PC-3 (cell line): ENCODE results near the gene MAP1B. TPM values are rescaled to one million over a fixed set of nuclear protein-coding genes. Genes with fewer than 3 reads are reported as not detected.

Source experiments
- ATAC-seq: fragments of 200-7000 bp; cut with Tn5 transposase; 2 replicates; pipeline ENCODE4 v1.9.1; 2020; ENCODE audit warnings: mild to moderate bottlenecking, moderate library complexity
- BruUV-seq: library from RNA; stranded (reverse); fragments of 400-500 nt; replicated peaks from 2 replicates; lab custom pipeline; 2021; lab: Mats Ljungman, UMichigan
- CTCF ChIA-PET: fragments of 300-600 bp; sonication (Branson Sonifier 250); formaldehyde crosslinking; loops from one replicate; lab custom pipeline; 2022; ENCODE audit warnings: antibody characterized with exemption; lab: Charles Lee
- POLR2A ChIA-PET: fragments of 300-600 bp; sonication (Branson Sonifier 250); formaldehyde crosslinking; loops from one replicate; lab custom pipeline; 2022; ENCODE audit warnings: antibody characterized with exemption; ENCODE audit not compliant: unreplicated experiment; lab: Charles Lee
- DNase-seq: peaks from one replicate; pipeline ENCODE4 v3.0.0-alpha.2; 2015
- H2AFZ ChIP-seq: fragments of 300-600 bp; sonication (generic); 2 replicates; pipeline ENCODE4 v1.6.0; 2016; ENCODE audit warnings: antibody characterized with exemption, low read length
- H3F3A ChIP-seq: fragments of 300-600 bp; sonication (generic); one replicate; pipeline ENCODE4 v1.6.0; 2017; ENCODE audit warnings: antibody characterized with exemption, low read length, control low read depth, mild to moderate bottlenecking; ENCODE audit not compliant: unreplicated experiment
- H3K27ac ChIP-seq: fragments of 300-600 bp; sonication (generic); 2 replicates; pipeline ENCODE4 v1.5.1; 2016; ENCODE audit warnings: mild to moderate bottlenecking, low read length
- H3K27me3 ChIP-seq: fragments of 300-600 bp; sonication (generic); 2 replicates; pipeline ENCODE4 v1.6.1; 2016; ENCODE audit warnings: low read length, mixed read lengths
- H3K36me3 ChIP-seq: fragments of 300-600 bp; sonication (generic); 2 replicates; pipeline ENCODE4 v1.6.1; 2016; ENCODE audit warnings: low read depth, mixed run types, low read length, mixed read lengths
- H3K4me1 ChIP-seq: fragments of 300-600 bp; sonication (generic); 2 replicates; pipeline ENCODE4 v1.5.1; 2016; ENCODE audit warnings: low read length; ENCODE audit not compliant: insufficient read depth
- H3K4me2 ChIP-seq: fragments of 300-600 bp; sonication (generic); 2 replicates; pipeline ENCODE4 v1.6.0; 2016; ENCODE audit warnings: low read length
- H3K4me3 ChIP-seq: fragments of 300-600 bp; sonication (generic); 2 replicates; pipeline ENCODE4 v1.5.1; 2016; ENCODE audit warnings: mild to moderate bottlenecking, low read length, mixed read lengths
- H3K79me2 ChIP-seq: fragments of 300-600 bp; sonication (generic); 2 replicates; pipeline ENCODE4 v1.6.1; 2017; ENCODE audit warnings: low read length, mixed read lengths
- H3K9ac ChIP-seq: fragments of 300-600 bp; sonication (generic); 2 replicates; pipeline ENCODE4 v1.6.0; 2016; ENCODE audit warnings: mild to moderate bottlenecking, low read length
- H3K9me2 ChIP-seq: fragments of 300-600 bp; sonication (generic); replicated peaks from 2 replicates; pipeline ENCODE4 v1.6.1; 2016; ENCODE audit warnings: mixed run types, low read length, mixed read lengths
- H3K9me3 ChIP-seq: fragments of 300-600 bp; sonication (generic); 2 replicates; pipeline ENCODE4 v1.6.1; 2016; ENCODE audit warnings: low read length, mixed read lengths
- H4K20me1 ChIP-seq: fragments of 300-600 bp; sonication (generic); 2 replicates; pipeline ENCODE4 v1.6.1; 2016; ENCODE audit warnings: low read length, mixed read lengths
- CTCF ChIP-seq: fragments of 300-600 bp; sonication (generic); conservative IDR thresholded peaks from 2 replicates; pipeline ENCODE4 v1.5.1; 2017; ENCODE audit warnings: antibody characterized with exemption, low read depth, mild to moderate bottlenecking, low read length
- EZH2 ChIP-seq: fragments of 300-600 bp; sonication (generic); IDR thresholded peaks from one replicate; pipeline ENCODE4 v1.6.1; 2017; ENCODE audit warnings: antibody characterized with exemption, mild to moderate bottlenecking, low read length; ENCODE audit not compliant: unreplicated experiment
- EZH2phosphoT487 ChIP-seq: fragments of 300-600 bp; sonication (generic); IDR thresholded peaks from 2 replicates; pipeline ENCODE4 v1.6.1; 2018; ENCODE audit warnings: mild to moderate bottlenecking, antibody characterized with exemption, low read length, borderline replicate concordance
- intact Hi-C: fragments of 100-400 bp; cut with micrococcal nuclease; formaldehyde crosslinking; loops from 2 replicates; pipeline ENCODE4 v1.9.0; 2023
- total RNA-seq: library from RNA; depleted of rRNA; stranded (reverse); fragments of >200 nt; gene quantifications from 2 replicates; pipeline ENCODE4 v1.2.3, GENCODE V29; 2014

MAP1B gene
- total RNA-seq, 1 experiment from 2014 or later, result 12.8 TPM

DNA sequence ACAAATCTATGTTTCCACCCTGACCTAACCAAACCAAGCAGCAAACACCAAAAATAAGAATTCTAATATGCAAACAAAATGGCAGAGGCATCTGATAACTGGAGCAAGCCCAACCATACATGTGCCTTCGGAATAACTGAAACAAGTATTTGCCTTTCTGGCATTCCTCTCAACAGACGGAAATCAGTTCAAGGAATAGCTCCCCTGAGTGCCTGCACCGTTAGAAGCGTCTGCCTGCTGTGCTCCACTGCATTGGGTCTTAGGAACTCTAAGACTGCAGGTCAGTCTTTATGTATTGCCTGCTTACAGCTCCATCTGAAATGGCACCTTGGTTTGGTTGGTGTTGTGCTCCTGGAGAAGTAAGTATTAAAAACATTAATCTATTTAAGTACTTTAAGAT, 114.3 kb downstream of the MAP1B start:
- H3K79me2 ChIP-seq, result no peaks in the 10 kb centered on the region
- no peak for TF ChIP-seq EZH2
- no peak for TF ChIP-seq CTCF
- TF ChIP-seq EZH2phosphoT487, result no peak
- DNase-seq (no peak), ATAC-seq (no peak)
- no peaks in the 10 kb centered on the region for H4K20me1 ChIP-seq
- H3K36me3 ChIP-seq, result peaks cover 16% of the 10 kb centered on the region; the same call in 1 of the 2 replicates
- ChIA-PET CTCF (no interaction called here), POLR2A (no interaction called here)
- H3K27me3 ChIP-seq, result no peaks in the 10 kb centered on the region
- H3K27ac ChIP-seq, result no peak overlapping the region
- no peak overlapping the region for H2AFZ ChIP-seq
- no peak overlapping the region for H3K4me3 ChIP-seq
- intact Hi-C loops, result no loop called here
- no peaks in the 10 kb centered on the region for H3K9me3 ChIP-seq
- BruUV-seq, result no TSS peak
- H3K9me2 ChIP-seq, result no peaks in the 10 kb centered on the region
- H3K4me1 ChIP-seq, result no peaks in the 10 kb centered on the region
- no peaks in the 10 kb centered on the region for H3F3A ChIP-seq
- H3K4me2 ChIP-seq, result no peak overlapping the region
- H3K9ac ChIP-seq, result no peak overlapping the region

DNA sequence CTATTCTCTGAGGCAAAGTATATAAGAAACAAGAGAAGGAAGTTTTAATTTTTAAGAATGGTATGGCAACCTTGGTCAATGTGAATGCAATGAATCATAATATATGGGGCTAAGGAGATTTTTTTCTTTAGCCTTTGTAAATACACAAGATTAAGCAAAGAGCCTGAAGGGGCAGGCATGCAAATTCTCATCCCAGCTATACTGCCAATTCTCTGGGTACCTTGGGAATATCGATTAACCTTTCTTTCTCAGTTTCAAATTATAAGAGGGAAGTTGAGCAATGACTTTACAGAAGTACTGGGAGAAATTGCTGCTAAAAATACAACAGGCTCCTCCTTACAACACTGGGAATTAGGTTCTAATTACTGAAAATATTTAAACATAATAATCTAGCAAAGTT, 115.2 kb downstream of the MAP1B start:
- no peaks in the 10 kb centered on the region for H3K9me2 ChIP-seq
- intact Hi-C loops, result no loop called here
- H3K4me1 ChIP-seq, result no peaks in the 10 kb centered on the region
- H3K27me3 ChIP-seq, result no peaks in the 10 kb centered on the region
- TF ChIP-seq CTCF, result no peak
- no peak for TF ChIP-seq EZH2phosphoT487
- TF ChIP-seq EZH2, result no peak
- H3K4me3 ChIP-seq, result no peak overlapping the region
- no peak overlapping the region for H3K27ac ChIP-seq
- DNase-seq (no peak), ATAC-seq (no peak)
- POLR2A ChIA-PET, result no interaction called here
- no peak overlapping the region for H3K9ac ChIP-seq
- H3K79me2 ChIP-seq, result no peaks in the 10 kb centered on the region
- H3K9me3 ChIP-seq, result no peaks in the 10 kb centered on the region
- H4K20me1 ChIP-seq, result no peaks in the 10 kb centered on the region
- no peak overlapping the region for H3K4me2 ChIP-seq
- CTCF ChIA-PET, result no interaction called here
- no peaks in the 10 kb centered on the region for H3F3A ChIP-seq
- no TSS peak for BruUV-seq
- no peak overlapping the region for H2AFZ ChIP-seq
- peaks cover 16% of the 10 kb centered on the region; the same call in 1 of the 2 replicates for H3K36me3 ChIP-seq

DNA sequence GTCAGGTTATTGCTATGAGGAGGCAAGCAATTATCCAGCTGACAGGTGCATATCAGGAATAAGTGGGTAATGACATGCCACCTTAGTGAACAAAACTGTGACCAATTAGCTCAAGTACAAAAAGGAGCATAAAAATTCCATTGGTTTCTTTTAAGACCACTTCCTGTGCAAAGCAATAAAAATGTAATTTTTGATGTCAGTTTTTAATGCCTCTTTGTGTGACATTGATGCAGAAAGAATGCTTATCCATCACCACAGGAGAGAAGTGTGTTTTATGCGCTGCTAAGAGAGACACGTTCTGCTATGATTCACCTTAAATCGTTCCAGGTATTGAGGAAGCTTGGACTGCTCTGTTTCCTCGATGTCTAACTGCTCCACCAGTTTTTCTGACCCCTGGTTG, 116.1 kb downstream of the MAP1B start:
- H3K9me3 ChIP-seq, result no peaks in the 10 kb centered on the region
- no peak overlapping the region for H3K27ac ChIP-seq
- H3K9ac ChIP-seq, result no peak overlapping the region
- H3K9me2 ChIP-seq, result no peaks in the 10 kb centered on the region
- TF ChIP-seq CTCF (no peak), EZH2 (no peak), EZH2phosphoT487 (no peak)
- no peak overlapping the region for H3K4me3 ChIP-seq
- DNase-seq (no peak), ATAC-seq (no peak)
- no peaks in the 10 kb centered on the region for H3K79me2 ChIP-seq
- no peaks in the 10 kb centered on the region for H3F3A ChIP-seq
- no peaks in the 10 kb centered on the region for H3K4me1 ChIP-seq
- no peaks in the 10 kb centered on the region for H4K20me1 ChIP-seq
- peaks cover 16% of the 10 kb centered on the region; the same call in 1 of the 2 replicates for H3K36me3 ChIP-seq
- H3K4me2 ChIP-seq, result no peak overlapping the region
- intact Hi-C loops, result no loop called here
- no TSS peak for BruUV-seq
- POLR2A ChIA-PET, result no interaction called here
- H3K27me3 ChIP-seq, result no peaks in the 10 kb centered on the region
- CTCF ChIA-PET, result no interaction called here
- H2AFZ ChIP-seq, result no peak overlapping the region
